ENCODE results near the gene P2RX4. TPM values are rescaled to one million over a fixed set of nuclear protein-coding genes. Genes with fewer than 3 reads are reported as not detected.

The P2RX4 gene
- total and polyA plus RNA-seq, 2 of the 4 experiments (the other 2 are of a cell fraction) = 9.5 to 12.6 TPM

DNA sequence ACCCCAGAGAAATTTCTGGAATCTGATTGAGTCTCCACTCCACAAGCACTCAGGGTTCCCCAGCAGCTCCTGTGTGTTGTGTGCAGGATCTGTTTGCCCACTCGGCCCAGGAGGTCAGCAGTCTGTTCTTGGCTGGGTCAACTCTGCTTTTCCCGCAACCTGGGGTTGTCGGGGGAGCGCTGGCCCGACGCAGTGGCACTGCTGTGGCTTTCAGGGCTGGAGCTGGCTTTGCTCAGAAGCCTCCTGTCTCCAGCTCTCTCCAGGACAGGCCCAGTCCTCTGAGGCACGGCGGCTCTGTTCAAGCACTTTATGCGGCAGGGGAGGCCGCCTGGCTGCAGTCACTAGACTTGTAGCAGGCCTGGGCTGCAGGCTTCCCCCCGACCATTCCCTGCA, 23.7 kb downstream of the P2RX4 start:
- H3K56ac ChIP-seq (ENCODE audit: extremely low read depth, insufficient read depth, low read length) = no peak overlapping the region
- H3K4ac ChIP-seq (ENCODE audit: low read depth, low read length) = no peak overlapping the region
- no peak overlapping the region for H3K4me2 ChIP-seq (ENCODE audit: low read depth, low read length)
- BruUV-seq (replicated peaks) = no TSS peak
- no peaks in the 10 kb centered on the region; the same call in 1 of the 2 replicates for H3K4me1 ChIP-seq (ENCODE audit: control insufficient read depth, insufficient read depth, low read length)
- H4K91ac ChIP-seq (ENCODE audit: insufficient read depth, low read depth, low read length) = no peak overlapping the region
- no peak overlapping the region for H3K18ac ChIP-seq (ENCODE audit: low read depth, low read length)
- DNase-seq (no peak), ATAC-seq (ENCODE audit: low read depth) (no peak)
- H3K9ac ChIP-seq (ENCODE audit: low read depth, low read length) = no peak overlapping the region
- H4K20me1 ChIP-seq (ENCODE audit: insufficient read depth, low read length) = no peaks in the 10 kb centered on the region
- H3K9me3 ChIP-seq (ENCODE audit: control insufficient read depth, insufficient read depth, low read length) = no peaks in the 10 kb centered on the region
- no peak overlapping the region for H3K14ac ChIP-seq (replicated peaks; ENCODE audit: low read depth, low read length)
- H2BK5ac ChIP-seq (ENCODE audit: low read depth, low read length, poor library complexity, severe bottlenecking) = no peak overlapping the region
- no peaks in the 10 kb centered on the region for H3K9me1 ChIP-seq (ENCODE audit: insufficient read depth, low read length)
- H4K8ac ChIP-seq (ENCODE audit: low read depth in 2 of 2, low read length in 2 of 2) = no peak overlapping the region
- no peak overlapping the region for H2AK5ac ChIP-seq (ENCODE audit: low read depth, low read length)
- H3K27me3 ChIP-seq (ENCODE audit: control insufficient read depth, insufficient read depth, low read length) = no peaks in the 10 kb centered on the region
- ChIA-PET POLR2A (ENCODE audit: unreplicated experiment) (no interaction called here), CTCF (no interaction called here)
- H2BK20ac ChIP-seq (ENCODE audit: low read depth, low read length) = no peak overlapping the region
- H2BK15ac ChIP-seq (ENCODE audit: low read depth, low read length) = no peak overlapping the region
- H2AFZ ChIP-seq (replicated peaks; ENCODE audit: low read length, poor library complexity) = no peak overlapping the region
- H4K5ac ChIP-seq (ENCODE audit: low read depth, low read length) = no peak overlapping the region
- dilution Hi-C loops (cut with HindIII; ENCODE audit: low sequenced_read_pairs, unreplicated experiment) (no loop called here), in situ Hi-C loops (cut with MboI; ENCODE audit: low sequenced_read_pairs) (no loop called here), intact Hi-C loops (cut with micrococcal nuclease) (no loop called here)
- no peak for TF ChIP-seq MAFK (IDR thresholded peaks at IDR 0.05; ENCODE audit: low read depth, low read length)
- no peak overlapping the region for H2AK9ac ChIP-seq (replicated peaks; ENCODE audit: low read depth, low read length, poor library complexity)
- peaks cover 11% of the 10 kb centered on the region; the same call in 1 of the 2 replicates for H3K36me3 ChIP-seq (ENCODE audit: control insufficient read depth, insufficient read depth, low read length)
- 94% methylated on average over 8 of the region's 11 CpGs; no CpG with 5 or more reads in 1 of the 2 experiments for WGBS, 2 experiments (ENCODE audit: extremely low coverage in 2 of 2, insufficient read length in 1 of 2)
- H2BK120ac ChIP-seq (ENCODE audit: low read depth, low read length) = no peak overlapping the region
- no peak overlapping the region for H3K23ac ChIP-seq (ENCODE audit: low read depth, low read length)
- H3K79me1 ChIP-seq (ENCODE audit: low read depth in 1 of 2, low read length in 2 of 2) = no peaks in the 10 kb centered on the region
- no peak overlapping the region for H3K4me3 ChIP-seq (ENCODE audit: insufficient read depth, low read depth, low read length)
- H3K27ac ChIP-seq (ENCODE audit: insufficient read depth, low read length) = no peak overlapping the region
